Measurements from ENCODE around the gene RHOD.

GRCh38 chr11:67090717-67091116, 34.1 kb downstream of the RHOD start:
- TF ChIP-seq, protein P1, sequence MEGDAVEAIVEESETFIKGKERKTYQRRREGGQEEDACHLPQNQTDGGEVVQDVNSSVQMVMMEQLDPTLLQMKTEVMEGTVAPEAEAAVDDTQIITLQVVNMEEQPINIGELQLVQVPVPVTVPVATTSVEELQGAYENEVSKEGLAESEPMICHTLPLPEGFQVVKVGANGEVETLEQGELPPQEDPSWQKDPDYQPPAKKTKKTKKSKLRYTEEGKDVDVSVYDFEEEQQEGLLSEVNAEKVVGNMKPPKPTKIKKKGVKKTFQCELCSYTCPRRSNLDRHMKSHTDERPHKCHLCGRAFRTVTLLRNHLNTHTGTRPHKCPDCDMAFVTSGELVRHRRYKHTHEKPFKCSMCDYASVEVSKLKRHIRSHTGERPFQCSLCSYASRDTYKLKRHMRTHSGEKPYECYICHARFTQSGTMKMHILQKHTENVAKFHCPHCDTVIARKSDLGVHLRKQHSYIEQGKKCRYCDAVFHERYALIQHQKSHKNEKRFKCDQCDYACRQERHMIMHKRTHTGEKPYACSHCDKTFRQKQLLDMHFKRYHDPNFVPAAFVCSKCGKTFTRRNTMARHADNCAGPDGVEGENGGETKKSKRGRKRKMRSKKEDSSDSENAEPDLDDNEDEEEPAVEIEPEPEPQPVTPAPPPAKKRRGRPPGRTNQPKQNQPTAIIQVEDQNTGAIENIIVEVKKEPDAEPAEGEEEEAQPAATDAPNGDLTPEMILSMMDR (IDR thresholded peaks at IDR 0.05; ENCODE audit: low read length): no peak
- no peak for TF ChIP-seq EZH2phosphoT487 (IDR thresholded peaks at IDR 0.05; ENCODE audit: low read length)
- TF ChIP-seq EZH2 (optimal IDR thresholded peaks at IDR 0.05; ENCODE audit: low read depth, low read length): no peak
